NCI-H2196 (cell line): Measurements from ENCODE around the gene SLF1.
"Not testable (repeated sequence)": the region's sequence is repeated elsewhere in the genome, so short reads cannot be mapped to it uniquely, and the experiment has no call there.

Experiments used
- DNase-seq: peaks from one replicate; lab custom pipeline; 2025; ENCODE audit not compliant: unreplicated experiment; lab: John Stamatoyannopoulos, UW

Gene SLF1

GRCh38 chr5:94618493-94619328 is at the start of gene SLF1, which contains the start of gene KIAA0825:
TSS of gene SLF1 (plus strand) at chr5:94618669. CDS start at chr5:94628811, 10,142 bp downstream.
TSS of gene KIAA0825 (minus strand) at chr5:94618604. CDS start at chr5:94537126, 81,478 bp downstream.
- DNase-seq, result peak; percentile 69

DNA sequence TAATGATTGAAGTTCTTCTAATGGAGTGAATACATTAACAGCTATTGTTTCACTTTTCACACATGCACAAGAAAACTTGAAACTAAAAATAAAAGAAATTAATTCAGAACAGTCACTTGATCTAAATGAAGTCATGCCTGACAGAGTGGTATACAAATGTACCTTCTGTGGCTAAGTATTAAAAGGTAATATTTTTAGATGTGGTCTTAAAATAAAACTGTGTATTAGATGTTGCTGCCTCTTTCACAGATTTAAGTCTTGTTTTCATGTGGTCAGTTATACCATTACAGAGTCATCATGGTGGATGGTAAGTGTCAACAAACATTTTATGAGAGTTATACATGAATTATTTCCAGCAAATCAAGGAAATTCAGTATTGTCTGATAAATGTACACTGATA is 47.1 kb upstream of the SLF1 start:
- DNase-seq, result no peak

GRCh38 chr5:94573349-94573748 is 45.1 kb upstream of the SLF1 start:
- not testable (repeated sequence) for DNase-seq

DNA sequence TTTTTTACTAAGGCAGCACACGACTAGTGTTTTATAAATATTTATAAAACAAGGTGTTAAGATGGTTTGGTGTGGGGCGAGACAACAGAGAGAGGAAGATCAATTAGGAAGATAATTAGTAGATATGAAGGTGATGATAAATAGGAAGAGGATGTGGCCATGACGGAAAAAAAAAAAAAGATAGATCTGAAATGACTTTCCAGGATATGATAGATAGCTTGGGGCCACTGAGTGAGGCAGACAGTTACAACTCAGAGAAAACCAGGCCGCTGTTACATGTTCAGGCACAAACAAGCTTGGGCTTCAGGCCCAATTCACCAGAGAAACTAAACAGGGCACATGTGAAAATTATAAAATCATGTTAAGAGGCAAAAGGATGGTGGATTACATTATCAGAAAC is 43.3 kb upstream of the SLF1 start:
- no peak for DNase-seq

GRCh38 chr5:94577466-94578245 is 40.8 kb upstream of the SLF1 start:
- no peak for DNase-seq

GRCh38 chr5:94595281-94595840 is 23.1 kb upstream of the SLF1 start:
- no peak for DNase-seq

DNA sequence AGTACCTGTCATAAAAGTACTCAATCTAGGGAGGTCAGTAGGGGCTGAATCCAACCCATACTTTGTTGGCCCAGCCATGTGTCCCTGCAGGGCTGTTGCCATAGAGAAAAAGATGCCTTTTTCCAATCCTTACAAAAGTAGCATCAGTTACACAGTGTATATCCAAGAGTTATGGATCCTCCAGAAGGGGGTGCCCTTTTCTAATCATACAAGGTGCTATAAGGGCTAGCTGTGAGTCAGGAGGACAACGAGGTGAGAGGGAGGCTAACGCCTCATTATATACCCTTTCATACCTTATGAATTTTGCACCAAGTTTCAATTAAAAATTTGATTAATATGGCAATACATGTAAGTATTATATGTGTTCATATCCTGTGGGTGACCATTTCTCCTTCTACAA is 4.9 kb upstream of the SLF1 start:
- no peak for DNase-seq

GRCh38 chr5:94614156-94614805 is 4.2 kb upstream of the SLF1 start:
- no peak for DNase-seq

- no peak for DNase-seq
Measured at GRCh38 chr5:94615862-94616261, 2.6 kb upstream of the SLF1 start.

DNA sequence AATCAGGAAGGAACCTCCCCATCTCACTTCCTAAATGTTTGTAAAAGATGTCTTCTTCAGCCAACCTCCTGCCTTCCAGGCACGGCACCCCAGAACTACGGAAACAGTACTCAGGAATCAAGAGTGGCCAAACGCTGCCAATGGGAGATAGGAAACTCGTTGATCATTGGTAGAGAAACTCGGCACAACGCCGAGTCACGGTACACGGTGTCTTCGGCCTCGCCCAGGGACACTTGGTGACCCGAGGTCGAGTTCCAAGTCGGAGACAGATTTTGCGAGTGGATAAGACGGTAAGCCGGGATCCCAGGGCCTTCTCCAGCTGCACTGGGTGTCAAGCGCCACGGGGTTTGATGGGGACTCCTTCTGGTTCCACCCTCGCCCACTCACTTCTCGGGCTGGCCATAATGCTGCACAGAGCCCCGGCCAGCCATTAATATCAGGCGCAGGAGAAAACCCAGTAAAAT is 408 bp upstream of the SLF1 start:
- DNase-seq, result peak; percentile 35

- DNase-seq, result no peak
Measured at GRCh38 chr5:94620256-94620655, 1.8 kb downstream of the SLF1 start.

- DNase-seq, result no peak
Measured at GRCh38 chr5:94621763-94622162, 3.3 kb downstream of the SLF1 start.

- no peak for DNase-seq
Measured at GRCh38 chr5:94623011-94623410, 4.5 kb downstream of the SLF1 start.

DNA sequence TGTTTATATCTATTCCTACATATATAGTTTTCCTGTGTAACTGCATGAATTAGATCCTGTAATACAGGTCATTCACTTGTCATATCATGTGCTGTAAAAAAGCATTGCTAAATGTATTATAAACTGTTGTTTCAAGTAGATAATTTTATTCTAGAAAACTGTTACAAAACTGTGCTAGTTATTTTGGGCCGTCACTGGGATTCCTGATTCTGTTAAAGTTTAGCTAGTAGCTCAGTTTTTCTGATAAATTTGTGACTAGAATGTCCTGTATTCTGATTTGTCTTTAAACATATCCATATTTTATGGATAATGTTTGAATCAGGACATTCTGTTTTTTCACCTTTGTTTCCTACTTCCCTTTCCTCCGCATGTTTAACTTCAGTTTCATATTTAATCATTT is 5.4 kb downstream of the SLF1 start:
- no peak for DNase-seq

DNA sequence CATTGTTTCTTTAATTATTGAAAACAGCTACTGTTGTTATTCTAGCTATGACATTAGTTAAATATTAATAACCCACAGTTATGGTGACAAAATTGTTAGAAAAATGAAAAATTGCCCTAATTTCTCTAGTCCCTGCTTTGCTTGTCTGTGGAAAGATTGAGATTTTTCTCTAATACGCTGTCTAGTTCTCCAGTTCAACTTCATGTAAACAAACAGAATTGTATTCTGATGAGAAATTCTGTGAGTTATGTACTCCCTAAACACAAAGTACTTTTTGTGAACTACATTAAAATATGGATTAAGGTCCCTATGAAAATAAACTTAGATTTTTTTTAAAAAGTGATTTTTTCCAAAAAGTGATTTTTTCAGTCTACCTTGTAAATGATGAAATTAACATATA is 8.7 kb downstream of the SLF1 start:
- no peak for DNase-seq

GRCh38 chr5:94632024-94632423 is 13.6 kb downstream of the SLF1 start:
- DNase-seq, result no peak

DNA sequence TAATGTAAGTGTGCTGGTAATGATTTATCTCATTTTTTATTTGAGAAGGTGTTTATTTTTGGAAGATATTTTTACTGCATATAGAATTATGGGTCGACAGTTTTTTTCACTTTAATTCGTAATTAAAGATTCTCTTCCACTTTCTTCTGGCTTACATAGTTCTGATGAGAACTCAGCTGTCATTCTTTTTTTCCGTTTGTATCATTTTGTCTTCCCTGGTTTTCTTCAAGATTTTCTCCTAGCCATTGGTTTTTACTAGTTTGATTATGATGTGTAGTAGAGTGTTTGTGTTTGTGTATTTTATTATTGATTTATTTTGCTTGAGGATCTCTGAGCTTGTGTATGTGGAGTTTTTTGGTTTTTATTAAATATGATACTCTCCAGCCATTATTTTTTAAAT is 21.7 kb downstream of the SLF1 start:
- DNase-seq, result no peak

DNA sequence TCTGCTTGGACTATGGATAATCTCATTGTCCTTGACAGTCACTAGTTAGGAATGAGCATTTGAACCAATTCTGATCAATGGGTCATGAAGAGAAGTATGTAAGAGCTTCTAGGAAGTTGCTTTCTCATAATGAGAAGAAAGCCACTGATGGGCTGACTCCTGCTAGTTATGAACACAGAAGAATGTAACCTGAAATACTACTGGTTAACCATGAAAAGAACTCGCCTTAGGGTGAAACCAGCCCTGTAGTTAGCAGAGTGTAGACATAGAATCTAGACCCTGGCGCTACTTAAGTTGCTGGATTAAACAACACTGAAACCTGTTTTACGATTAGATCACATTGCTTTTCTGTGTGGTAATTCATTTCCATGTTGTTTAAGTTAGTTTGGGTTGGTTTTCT is 26.6 kb downstream of the SLF1 start:
- DNase-seq, result no peak

- no peak for DNase-seq
Measured at GRCh38 chr5:94646758-94647157, 28.3 kb downstream of the SLF1 start.

DNA sequence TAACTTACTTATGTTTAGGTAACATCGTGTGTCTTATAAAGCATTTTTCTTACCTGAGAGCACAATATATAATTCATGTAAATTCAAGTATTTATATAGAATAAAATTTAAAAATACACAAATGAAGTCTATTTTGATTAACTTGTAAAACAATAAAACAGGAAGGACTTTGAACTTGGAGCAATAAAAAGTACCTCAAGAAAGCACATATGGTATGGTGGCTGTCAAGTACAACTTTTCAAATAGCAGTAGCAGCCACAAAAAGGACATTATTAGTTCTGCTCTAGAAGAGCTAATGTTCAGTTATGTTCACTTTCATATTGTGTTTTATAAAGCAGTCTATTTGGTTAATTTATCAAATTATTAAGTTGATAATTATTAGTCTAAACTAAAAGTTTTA is 31.4 kb downstream of the SLF1 start:
- no peak for DNase-seq

DNA sequence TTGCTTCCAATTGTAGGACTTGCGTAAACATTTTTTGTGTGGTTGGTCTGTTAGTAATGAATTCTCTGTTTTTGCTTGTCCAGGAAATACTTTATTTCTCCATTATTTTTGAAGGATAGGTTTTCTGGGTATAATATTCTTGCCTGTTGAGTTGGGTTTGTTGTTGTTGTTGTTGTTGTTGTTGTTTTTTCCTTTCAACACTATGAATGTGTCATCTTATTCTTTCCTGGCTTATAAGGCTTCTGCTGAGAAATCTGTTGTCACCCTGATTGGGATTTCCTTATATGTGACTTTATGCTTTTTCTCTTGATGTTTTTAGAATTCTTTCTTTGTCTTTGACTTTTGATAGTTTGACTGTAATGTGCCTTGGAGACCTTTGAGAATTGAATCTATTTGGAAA is 39.8 kb downstream of the SLF1 start:
- DNase-seq, result no peak
